ENCODE data around the gene SUGP1. TPM values are rescaled to one million over a fixed set of nuclear protein-coding genes. Genes with fewer than 3 reads are reported as not detected.

The SUGP1 gene
- total RNA-seq, 1 experiment from 2014 or later = 51.2 TPM

DNA sequence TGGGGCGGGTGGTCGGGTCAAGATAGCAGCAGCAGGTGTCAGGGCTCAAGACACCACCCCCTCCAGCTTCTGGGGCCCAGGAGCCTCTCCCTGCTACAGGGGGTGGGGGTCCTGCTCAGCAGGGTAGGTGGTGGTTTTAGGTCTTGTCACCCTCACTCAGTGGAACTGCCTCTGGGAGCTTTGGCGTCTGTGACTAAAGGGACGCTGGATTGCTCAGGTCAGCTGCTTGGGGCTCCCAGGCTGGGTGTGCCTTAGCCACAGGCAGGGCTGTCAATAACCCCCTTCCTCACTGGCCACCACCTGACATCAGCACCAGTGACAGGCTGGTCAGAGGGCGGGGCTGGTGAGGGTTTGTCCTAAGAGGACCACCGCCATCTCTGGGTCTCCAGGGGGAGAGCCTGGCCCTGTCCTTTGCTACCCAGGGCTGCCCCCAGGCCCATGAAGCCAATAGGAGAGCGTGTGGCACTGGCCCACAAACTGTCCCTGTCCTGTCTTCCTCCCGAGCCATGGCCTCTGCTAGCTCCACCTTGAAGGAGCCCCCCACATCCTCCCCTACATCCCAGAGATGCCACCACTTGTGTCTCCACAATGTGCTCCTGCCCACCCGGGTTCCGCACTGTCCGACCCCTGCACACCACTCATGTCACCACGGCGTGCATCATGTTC is 36.7 kb upstream of the SUGP1 start:
- no TSS peak for BruUV-seq (replicated peaks)
- no peak overlapping the region for H3K4me3 ChIP-seq (ENCODE audit: low read depth, low read length)
- TF ChIP-seq, protein P1, sequence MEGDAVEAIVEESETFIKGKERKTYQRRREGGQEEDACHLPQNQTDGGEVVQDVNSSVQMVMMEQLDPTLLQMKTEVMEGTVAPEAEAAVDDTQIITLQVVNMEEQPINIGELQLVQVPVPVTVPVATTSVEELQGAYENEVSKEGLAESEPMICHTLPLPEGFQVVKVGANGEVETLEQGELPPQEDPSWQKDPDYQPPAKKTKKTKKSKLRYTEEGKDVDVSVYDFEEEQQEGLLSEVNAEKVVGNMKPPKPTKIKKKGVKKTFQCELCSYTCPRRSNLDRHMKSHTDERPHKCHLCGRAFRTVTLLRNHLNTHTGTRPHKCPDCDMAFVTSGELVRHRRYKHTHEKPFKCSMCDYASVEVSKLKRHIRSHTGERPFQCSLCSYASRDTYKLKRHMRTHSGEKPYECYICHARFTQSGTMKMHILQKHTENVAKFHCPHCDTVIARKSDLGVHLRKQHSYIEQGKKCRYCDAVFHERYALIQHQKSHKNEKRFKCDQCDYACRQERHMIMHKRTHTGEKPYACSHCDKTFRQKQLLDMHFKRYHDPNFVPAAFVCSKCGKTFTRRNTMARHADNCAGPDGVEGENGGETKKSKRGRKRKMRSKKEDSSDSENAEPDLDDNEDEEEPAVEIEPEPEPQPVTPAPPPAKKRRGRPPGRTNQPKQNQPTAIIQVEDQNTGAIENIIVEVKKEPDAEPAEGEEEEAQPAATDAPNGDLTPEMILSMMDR (IDR thresholded peaks at IDR 0.05; ENCODE audit: insufficient read depth in 1 of 2, low read depth in 1 of 2, low read length in 1 of 2, severe bottlenecking in 1 of 2, unreplicated experiment in 1 of 2) = no peak
- intact Hi-C loops (cut with micrococcal nuclease; ENCODE audit: unreplicated experiment) = no loop called here
- no peak for DNase-seq
- H3K4me1 ChIP-seq = no peaks in the 10 kb centered on the region
- no peaks in the 10 kb centered on the region for H3K27me3 Mint-ChIP-seq (ENCODE audit: insufficient read depth, unreplicated experiment)
- H3K9me3 ChIP-seq = no peaks in the 10 kb centered on the region
- no peaks in the 10 kb centered on the region for H3K27me3 ChIP-seq (replicated peaks; ENCODE audit: control insufficient read depth, insufficient read depth, low read length)
- ChIA-PET POLR2A (no interaction called here), CTCF (interaction anchor here (0.5 to 0.9 kb wide), 2 partner anchors 15 to 69 kb away, joined by 3 read pairs; no protein-coding TSS in a partner anchor)
- H3K36me3 ChIP-seq (ENCODE audit: control insufficient read depth, insufficient read depth, low read length) = no peaks in the 10 kb centered on the region; the same call in 1 of the 2 replicates
- peaks cover 24% of the 10 kb centered on the region for H3K36me3 Mint-ChIP-seq (ENCODE audit: insufficient read depth, unreplicated experiment)
- H3K4me3 Mint-ChIP-seq (ENCODE audit: unreplicated experiment) = no peak overlapping the region
- H3K4me1 Mint-ChIP-seq (ENCODE audit: low read depth, unreplicated experiment) = no peaks in the 10 kb centered on the region
- no peaks in the 10 kb centered on the region for H3K9me3 Mint-ChIP-seq (ENCODE audit: unreplicated experiment)
- H3K27ac Mint-ChIP-seq (ENCODE audit: unreplicated experiment) = peak overlapping the region; percentile 61

DNA sequence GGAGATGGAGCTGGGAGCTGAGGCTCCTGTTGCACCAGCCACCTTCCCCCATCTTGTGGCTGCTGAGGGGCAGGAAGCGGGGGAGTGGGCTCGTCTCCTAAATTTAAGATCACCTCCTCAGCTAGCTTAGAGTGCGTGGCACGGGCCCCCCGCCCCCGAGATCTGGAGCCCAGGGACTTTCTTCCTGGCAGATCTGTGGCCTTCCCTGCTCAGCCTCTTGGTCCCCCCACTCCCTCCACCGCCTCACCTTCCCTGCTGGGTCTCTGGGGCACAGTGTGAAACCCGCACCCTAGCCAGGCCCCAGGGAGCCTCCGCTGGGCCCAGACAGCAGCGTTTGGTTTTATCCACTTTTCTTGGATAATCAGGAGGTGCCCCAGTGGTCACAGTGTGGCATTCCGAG is 36.2 kb upstream of the SUGP1 start:
- TF ChIP-seq, protein P1 (IDR thresholded peaks at IDR 0.05; ENCODE audit: insufficient read depth in 1 of 2, low read depth in 1 of 2, low read length in 1 of 2, severe bottlenecking in 1 of 2, unreplicated experiment in 1 of 2) = no peak
- intact Hi-C loops (cut with micrococcal nuclease; ENCODE audit: unreplicated experiment) = no loop called here
- no peaks in the 10 kb centered on the region for H3K4me1 Mint-ChIP-seq (ENCODE audit: low read depth, unreplicated experiment)
- no peak overlapping the region for H3K4me3 Mint-ChIP-seq (ENCODE audit: unreplicated experiment)
- no peaks in the 10 kb centered on the region for H3K27me3 ChIP-seq (replicated peaks; ENCODE audit: control insufficient read depth, insufficient read depth, low read length)
- no peaks in the 10 kb centered on the region; the same call in 1 of the 2 replicates for H3K36me3 ChIP-seq (ENCODE audit: control insufficient read depth, insufficient read depth, low read length)
- peaks cover 25% of the 10 kb centered on the region for H3K36me3 Mint-ChIP-seq (ENCODE audit: insufficient read depth, unreplicated experiment)
- H3K27ac Mint-ChIP-seq (ENCODE audit: unreplicated experiment) = no peak overlapping the region
- H3K27me3 Mint-ChIP-seq (ENCODE audit: insufficient read depth, unreplicated experiment) = no peaks in the 10 kb centered on the region
- CTCF ChIA-PET = interaction anchor here (0.5 kb wide), 1 partner anchor 68 kb away, joined by 3 read pairs; no protein-coding TSS in a partner anchor
- no peaks in the 10 kb centered on the region for H3K9me3 ChIP-seq
- BruUV-seq (replicated peaks) = no TSS peak
- H3K9me3 Mint-ChIP-seq (ENCODE audit: unreplicated experiment) = no peaks in the 10 kb centered on the region
- POLR2A ChIA-PET = no interaction called here
- DNase-seq = no peak
- H3K4me1 ChIP-seq = no peaks in the 10 kb centered on the region
- no peak overlapping the region for H3K4me3 ChIP-seq (ENCODE audit: low read depth, low read length)

DNA sequence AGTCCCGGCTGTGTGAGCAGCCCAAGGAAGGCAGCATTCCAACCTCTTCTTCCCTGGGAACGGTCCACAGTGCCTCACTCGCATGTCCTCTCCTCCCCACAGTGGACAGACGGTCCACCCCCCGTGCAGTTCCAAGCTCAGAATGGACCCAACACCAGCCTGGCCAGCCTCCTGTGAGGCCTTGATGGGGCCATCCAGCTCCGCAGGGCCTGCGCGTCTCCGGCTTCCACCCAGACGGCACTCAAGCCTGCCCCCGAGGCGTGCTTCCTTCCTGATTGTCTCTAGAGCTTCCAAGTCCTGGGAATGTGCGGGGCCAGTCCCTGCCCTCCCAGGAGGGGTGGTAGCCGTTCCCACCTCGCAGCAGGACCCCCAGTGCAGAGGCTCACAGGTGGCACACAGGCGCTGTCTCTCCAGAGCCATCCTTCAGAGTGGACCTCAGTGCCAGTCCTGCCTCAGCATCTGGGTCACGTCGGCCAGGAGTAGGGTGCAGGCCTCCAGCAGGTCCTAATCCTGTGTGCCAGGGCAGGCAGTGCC is 35.4 kb upstream of the SUGP1 start:
- H3K9me3 ChIP-seq = no peaks in the 10 kb centered on the region
- no peak overlapping the region for H3K4me3 Mint-ChIP-seq (ENCODE audit: unreplicated experiment)
- no TSS peak for BruUV-seq (replicated peaks)
- H3K4me3 ChIP-seq (ENCODE audit: low read depth, low read length) = no peak overlapping the region
- H3K4me1 Mint-ChIP-seq (ENCODE audit: low read depth, unreplicated experiment) = no peaks in the 10 kb centered on the region
- no peaks in the 10 kb centered on the region for H3K4me1 ChIP-seq
- H3K27ac Mint-ChIP-seq (ENCODE audit: unreplicated experiment) = no peak overlapping the region
- no peaks in the 10 kb centered on the region; the same call in 1 of the 2 replicates for H3K36me3 ChIP-seq (ENCODE audit: control insufficient read depth, insufficient read depth, low read length)
- H3K27me3 Mint-ChIP-seq (ENCODE audit: insufficient read depth, unreplicated experiment) = no peaks in the 10 kb centered on the region
- peaks cover 25% of the 10 kb centered on the region for H3K36me3 Mint-ChIP-seq (ENCODE audit: insufficient read depth, unreplicated experiment)
- no peaks in the 10 kb centered on the region for H3K27me3 ChIP-seq (replicated peaks; ENCODE audit: control insufficient read depth, insufficient read depth, low read length)
- H3K9me3 Mint-ChIP-seq (ENCODE audit: unreplicated experiment) = no peaks in the 10 kb centered on the region
- ChIA-PET CTCF (no interaction called here), POLR2A (no interaction called here)
- TF ChIP-seq, protein P1 (IDR thresholded peaks at IDR 0.05; ENCODE audit: insufficient read depth in 1 of 2, low read depth in 1 of 2, low read length in 1 of 2, severe bottlenecking in 1 of 2, unreplicated experiment in 1 of 2) = no peak
- DNase-seq = no peak
- intact Hi-C loops (cut with micrococcal nuclease; ENCODE audit: unreplicated experiment) = no loop called here

Measured in Caco-2 (cell line).